HG02678 (cell line): ENCODE data around the gene TRIM14.
"Not testable (repeated sequence)": the region's sequence is repeated elsewhere in the genome, so short reads cannot be mapped to it uniquely, and the experiment has no call there.

Experiments used
- ATAC-seq: cut with Tn5 transposase; IDR thresholded peaks from one replicate; pipeline ENCODE4 v1.9.1; 2021; ENCODE audit warnings: mild to moderate bottlenecking, moderate library complexity; ENCODE audit not compliant: unreplicated experiment

TRIM14 gene

DNA sequence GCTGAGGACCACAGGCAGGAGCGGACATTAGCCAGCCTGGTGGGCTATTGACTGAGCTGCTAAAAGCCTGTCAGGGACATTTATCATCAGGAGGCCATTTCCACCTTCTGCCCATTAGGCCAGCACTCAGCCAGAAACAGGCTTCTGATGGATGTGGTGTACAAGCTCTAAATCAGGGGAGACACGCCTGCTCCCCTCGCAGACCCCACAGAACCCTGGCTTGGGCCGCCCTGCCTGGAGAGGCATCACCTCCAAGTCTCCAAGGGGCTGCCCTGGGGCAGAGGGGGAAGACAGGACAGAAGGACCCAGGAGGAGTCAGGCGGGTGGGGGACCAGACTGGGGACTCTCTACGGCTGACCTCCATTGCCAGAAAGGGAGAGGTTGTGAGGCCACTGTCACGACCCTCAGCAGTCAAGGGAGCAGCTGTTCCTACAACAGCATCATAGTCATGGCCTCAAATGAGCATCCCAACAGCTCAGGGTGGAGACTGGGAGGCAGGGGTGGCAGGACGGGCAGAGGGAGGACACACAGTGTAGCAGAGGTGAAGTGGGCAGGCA lies 24.0 kb upstream of the TRIM14 start:
- ATAC-seq: no peak

DNA sequence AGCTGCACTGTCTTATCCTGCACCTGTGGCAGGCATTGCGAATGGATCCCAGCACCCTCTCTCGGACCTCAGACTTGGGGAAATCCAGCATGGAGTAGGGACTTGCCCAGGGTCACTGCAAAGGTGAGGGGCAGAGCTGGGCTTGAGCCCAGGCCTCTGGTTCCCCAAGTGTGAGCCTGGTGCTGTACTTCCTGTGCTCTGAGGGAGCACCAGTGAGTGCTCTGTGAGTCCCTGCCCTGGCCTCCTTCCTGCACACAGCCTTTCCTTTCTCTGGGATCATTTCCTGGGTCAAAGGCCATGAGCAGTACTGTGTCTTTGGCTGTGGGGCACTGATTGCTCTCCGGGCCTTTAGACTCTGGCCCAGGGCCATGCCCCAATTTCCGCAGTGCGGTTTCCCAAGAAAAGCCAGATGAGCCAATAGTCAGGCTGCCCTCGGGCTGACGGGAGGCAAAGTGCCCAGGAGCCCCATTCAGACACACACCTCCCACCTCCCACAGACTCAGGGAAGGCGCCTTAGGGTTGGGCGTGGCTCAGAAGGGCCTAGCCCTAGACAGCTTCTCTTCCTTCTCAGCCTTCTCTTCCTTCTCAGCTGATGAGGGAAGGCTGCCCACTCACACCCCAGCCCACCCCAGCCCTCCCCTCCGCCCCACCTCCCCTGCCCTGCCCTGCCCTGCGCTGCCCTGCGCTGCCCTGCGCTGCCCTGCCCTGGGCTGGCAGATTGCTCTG lies 23.3 kb upstream of the TRIM14 start:
- ATAC-seq: no peak

DNA sequence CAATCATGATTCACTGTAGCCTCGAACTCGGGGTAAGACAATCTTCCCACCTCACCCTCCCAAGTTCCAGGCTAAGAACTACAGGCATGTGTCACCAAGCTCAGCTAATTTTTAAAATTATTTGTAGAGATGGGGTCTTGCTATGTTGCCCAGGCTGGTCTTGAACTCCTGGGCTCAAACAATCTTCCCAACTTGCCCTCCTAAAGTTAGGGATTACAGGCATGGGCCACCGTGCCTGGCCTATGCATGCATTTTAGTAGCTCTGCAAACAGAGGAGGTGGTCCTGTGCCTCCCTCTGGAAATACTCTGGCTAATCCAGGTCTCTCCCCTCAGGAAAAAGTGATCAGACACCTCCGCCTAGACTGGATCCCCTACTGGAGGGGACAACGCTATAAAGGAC lies 21.5 kb upstream of the TRIM14 start:
- ATAC-seq: no peak

DNA sequence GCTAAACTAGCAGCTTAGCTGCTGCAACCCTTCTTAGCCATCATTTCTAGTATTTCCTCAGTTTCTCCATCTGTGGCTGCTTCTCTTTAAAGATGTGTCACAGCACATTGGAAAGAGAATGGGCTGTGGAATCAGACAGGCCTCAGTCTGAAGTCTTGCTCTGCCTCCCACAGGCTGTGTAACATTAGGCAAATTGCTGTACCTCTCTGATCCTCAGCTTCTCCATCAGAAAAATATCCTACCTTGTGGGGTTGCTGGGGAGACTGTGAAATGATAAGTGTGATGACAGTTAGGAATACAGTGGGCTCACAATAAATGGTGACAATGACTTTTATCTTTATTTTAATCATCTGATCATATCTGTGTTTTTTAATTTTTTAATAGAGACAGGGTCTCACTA lies 17.5 kb upstream of the TRIM14 start:
- ATAC-seq: no peak

DNA sequence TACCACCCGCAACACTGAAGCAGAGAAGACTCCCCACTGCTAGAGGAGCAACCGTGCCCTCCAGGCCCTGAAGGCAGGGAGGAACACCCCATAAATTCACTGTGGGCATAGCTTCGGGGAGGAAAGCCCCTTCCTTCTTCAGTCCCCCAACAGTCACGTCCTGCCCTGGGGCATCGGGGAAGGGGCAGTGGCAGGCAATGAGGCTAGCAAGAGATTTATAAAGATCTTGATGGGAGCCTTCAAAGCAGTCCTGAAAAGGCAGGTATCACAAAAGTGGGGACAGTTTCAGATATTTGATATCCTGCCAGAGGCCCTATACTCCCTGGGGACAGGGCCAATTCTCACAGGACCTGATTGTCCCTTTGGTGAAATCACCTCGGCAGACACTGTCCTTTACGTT lies 16.9 kb upstream of the TRIM14 start:
- ATAC-seq: no peak

DNA sequence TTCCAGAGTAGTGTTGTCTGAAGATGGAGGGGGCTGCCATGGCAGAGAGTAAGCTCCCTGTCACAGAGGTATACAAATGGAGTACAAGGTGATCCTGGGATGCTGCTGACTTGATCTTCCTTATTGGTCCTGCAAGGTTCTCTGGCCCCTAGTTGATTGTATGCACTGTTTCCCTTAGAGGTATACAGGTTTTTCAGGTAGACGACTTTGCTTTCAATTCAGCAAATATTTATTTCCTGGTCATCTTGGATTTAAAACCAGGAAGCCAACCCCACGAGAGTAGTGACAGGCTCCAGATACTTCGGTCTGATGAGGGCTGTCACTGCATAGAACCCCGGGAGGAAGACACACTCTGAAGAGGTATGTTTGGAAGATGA lies 16.5 kb upstream of the TRIM14 start:
- no peak for ATAC-seq

DNA sequence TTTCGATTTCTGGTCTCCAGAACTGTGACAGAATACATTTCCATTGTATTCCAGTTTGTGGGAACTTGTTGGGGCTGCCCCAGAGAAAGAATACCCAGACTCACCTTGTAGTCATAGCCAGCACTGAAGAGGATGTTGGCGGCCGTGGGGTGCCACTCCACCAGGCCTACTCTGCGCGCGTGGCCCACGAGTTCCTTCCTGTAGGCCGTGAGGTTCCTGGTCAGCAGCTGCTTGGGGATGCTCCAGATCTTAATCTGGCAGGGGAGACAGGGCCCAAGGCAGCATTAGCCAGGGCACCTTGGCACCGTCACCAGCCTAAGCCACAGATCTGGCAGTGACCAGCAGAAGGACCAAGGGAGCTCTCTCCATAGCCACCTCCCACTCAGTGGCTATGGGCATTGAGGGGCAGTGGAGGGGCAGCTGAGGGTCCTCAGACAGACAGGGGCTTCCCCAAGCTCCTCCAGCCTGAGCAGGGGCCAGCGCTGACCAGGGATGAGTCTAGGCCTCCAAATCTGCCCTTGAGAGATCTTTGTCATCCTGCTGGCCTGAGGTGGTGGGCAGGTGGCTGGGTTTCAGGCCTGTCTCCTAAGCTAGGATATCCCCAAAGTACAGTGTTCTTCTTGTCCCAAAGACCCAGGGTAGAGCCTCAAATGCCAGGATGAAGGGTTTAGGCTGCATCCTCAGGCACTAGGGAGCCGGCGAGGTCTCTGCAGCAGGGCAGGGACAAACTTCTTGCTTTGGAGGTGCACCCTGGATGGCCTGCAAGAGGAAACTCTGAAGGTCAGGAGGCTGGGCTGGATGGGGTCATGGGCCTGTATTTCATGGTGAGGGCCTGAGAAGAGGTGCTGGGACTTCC lies 15.9 kb upstream of the TRIM14 start:
- ATAC-seq: no peak

DNA sequence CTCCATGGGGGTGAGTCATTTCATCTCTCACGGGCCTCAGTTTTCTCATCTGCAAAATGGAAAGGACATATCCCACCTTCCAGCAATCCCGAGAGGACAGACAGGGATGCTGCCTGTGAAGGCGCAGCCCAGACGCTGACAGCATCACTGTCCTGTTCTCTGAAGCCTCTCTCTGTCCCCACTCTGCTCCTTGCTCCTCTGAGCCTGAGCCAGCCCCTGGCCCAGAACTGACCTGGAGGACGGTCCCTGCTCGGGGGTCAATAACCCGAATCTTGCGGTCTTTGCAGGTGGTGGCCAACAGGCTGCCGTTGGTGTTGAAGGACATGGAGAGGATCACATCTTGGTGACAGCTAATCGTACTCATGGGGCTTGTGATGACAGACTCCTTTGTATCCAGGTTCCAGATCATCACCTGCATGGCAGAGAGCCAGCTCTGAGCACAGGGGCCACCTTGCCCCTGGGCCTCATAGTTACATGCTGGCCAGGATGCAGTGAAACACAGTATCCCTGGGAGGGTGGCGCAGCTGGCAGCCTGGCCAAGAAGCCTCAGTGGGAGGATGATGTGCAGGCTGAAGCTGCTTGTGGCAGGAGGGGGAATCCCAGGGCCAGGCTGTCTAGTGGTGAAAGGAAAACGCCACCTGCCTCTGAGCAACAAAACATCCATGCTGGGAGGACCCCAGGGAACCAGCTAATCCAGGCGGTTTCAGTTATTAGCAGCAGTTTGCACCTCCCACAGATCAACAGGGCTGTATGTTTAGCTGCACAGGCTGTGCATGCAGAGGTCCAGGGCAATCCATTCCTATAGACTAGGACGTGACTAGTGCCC lies 14.0 kb upstream of the TRIM14 start:
- ATAC-seq: no peak

DNA sequence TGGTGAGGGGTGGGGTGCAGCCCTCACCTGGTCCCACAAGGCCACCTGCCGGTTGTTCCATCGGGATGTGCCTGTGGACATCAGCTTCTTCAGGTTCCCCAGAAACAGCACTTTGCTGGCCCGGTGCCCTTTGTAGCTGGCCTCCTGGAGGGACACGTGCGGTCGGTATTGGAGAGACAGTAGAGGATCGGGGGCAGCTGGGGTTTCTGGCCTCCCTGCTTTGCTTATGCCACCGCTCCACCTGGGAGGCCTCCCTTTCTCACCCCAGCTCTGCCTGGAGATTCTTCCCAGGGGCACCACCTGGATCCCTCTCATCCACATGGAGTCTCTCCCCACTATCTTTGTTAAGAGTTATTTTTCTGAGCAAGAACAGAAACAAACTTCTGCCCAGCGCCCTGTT lies 13.1 kb upstream of the TRIM14 start:
- ATAC-seq: no peak

DNA sequence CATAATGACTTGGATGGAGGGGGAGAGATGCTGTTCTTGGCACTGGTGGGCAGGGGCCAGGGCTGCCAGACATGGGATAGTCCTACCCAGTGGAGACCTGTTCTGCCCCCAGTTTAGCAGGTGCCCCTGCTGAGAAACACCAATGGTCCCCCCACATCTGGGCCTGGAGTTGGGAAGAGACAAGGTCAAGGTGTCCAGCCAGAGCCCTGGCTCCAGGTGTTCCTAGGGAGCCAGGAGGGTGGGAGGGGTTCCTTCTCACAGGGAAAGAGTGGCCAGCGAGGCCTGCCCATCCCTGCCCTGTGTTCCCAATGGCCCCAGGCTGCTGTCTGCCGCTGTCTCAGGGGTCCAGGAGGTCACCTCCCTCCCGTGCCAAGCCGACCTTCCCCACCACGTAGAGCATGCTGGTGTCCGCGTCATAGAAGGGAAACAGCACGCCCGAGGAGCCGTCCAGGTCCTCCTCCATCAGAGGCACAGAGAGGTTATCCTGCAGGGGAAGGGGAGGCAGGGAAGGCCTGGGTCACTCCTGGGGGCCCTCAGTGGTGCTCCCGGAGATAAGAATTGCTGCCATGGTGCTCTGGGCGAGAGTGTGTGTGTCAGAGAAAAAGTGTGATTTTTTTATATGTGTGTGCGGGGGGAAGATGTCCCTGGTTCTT lies 11.7 kb upstream of the TRIM14 start:
- no peak for ATAC-seq

DNA sequence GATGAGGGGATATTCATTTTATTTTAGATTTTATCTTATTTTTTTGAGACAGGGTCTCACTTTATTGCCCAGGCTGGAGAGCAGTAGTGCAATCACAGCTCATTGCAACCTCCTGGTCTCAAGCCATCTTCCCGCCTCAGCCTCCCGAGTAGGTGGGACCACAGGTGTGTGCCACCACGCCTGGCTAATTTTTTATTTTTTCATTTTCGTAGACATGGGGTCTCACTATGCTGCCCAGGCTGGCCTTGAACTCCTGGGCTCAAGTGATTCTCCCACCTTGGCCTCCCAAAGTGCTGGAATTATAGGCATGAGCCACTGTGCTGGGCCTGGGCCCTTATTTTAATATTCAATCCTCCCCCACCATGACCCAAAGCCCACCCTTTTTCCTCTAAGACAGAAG lies 11.0 kb upstream of the TRIM14 start:
- ATAC-seq: not testable (repeated sequence)

DNA sequence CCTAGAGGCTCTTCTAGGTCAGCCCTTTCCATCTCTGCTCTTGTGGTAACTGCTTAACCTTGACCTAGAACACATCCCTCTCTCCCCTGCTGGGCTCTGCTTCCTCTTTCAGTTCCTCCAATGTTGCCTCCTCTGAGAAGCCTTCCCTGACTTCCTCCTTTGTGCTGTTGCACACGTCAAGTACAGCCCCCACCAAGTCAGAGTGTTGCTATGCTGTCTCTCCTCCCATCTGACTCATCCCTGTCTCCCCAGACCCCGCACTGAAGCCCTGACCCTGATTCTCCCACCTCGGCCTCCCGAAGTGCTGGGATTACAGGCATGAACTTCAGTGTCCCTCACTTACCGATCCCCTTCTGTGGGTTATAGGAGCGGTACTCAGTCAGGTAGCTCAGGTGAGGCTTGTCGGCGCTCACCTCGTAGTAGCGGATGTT lies 10.4 kb upstream of the TRIM14 start:
- ATAC-seq: no peak

DNA sequence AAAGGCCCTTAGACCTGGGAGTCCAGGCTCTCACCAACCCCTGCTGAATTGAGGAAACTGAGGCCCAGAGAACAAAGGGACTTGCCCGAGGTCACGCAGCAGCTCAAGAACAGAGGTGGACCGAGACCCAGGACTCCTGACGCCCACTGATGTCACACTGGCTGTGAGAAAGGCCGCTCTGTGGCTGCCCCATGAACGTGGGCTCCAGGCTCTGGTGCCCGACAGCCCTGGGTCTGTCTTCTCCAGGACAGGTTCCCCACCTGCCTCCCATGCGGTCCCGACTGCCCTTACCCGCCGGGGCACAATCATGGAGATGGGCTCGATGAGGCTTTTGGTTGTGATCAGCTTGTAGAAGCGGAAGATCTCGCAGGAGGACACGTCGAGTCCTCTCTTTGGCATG lies 9.3 kb upstream of the TRIM14 start:
- ATAC-seq: no peak

DNA sequence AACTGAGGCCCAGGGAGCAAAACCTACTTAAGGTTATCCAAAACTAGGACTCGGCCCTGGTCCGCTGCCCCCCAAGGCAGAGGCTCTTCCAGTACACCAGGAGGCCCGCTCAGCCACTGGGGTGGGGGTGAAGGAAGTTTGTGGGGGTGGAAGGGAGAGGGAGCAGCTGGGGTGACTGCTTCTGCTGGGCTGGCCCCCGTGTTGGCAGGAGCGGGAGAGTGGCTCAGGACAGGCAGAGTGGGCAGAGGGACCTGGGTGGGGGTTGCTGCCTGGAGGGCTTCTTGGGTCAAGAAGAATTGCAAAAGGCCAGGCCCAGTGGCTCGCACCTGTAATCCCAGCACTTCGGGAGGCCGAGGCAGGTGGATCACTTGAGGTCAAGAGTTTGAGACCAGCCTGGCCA lies 8.2 kb upstream of the TRIM14 start:
- no peak for ATAC-seq

DNA sequence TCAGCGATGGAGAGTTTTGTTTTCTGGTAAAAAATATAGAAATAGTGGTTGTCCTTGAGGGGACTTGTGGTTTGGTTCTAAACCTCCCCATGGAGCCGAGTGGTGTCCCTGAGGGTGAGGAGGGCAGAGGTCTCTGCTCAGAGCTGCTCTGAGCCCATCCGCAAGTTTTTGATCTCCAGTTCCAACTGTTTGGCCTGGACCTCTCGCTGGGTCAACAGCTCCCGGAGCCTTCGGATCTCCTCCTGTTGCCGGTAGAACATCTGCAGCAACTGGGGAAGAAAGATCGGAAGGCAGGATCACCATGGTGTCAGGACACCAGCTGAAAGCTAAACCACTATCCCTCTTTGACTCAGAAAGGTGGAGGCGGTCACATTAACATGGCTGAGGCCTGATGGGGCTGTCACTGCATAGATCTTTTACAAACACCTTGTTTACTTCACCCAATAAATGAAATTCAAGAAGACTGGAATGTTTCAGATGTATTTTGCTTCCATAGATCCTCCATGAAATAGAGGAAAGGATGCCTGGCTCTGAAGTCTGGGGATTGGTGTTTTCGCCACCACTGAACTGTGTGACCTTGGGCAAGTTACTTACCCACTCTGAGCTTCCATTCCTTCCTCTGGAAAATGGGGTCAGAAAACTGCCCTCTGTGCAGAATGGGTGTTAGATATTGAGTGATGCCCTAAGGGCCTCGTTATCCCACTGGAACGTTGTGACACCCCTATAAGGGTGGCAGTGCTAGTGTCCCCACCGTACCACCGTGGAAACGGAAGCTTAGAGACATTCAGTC lies 5.8 kb upstream of the TRIM14 start:
- no peak for ATAC-seq

DNA sequence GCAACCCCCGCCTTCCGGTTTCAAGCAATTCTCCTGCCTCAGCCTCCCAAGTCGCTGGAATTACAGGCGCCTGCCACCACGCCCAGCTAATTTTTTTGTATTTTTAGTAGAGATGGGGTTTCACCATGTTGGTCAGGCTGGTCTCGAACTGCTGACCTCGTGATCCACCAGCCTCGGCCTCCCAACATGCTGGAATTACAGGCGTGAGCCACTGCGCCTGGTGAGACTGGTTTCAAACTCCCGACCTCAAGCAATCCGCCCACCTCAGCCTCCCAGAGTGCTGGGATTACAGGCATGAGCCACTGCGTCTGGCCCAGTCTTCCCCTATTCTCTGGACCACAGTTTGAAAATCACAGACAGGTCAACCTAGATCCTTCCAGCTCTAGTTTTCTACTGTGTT lies 5.1 kb upstream of the TRIM14 start:
- ATAC-seq: not testable (repeated sequence)

DNA sequence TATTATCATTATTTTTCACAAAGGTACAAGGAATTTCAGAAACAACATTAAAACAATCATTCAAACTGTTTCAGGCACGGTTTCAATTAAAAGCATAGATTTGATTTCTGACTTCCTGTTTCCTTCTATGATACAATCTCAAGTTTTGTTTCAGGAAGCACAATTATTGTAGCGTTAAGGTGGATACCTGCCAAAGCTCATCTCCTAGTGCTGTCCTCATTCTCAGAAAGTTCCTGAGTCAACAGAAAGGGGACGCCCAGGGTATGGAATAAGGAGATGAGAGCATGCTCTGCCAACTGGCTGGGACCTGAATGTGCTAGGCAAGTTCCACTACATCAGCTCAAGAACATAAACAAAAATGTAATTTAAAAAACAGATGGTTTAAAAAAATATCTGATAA lies 2.0 kb upstream of the TRIM14 start:
- ATAC-seq: no peak

DNA sequence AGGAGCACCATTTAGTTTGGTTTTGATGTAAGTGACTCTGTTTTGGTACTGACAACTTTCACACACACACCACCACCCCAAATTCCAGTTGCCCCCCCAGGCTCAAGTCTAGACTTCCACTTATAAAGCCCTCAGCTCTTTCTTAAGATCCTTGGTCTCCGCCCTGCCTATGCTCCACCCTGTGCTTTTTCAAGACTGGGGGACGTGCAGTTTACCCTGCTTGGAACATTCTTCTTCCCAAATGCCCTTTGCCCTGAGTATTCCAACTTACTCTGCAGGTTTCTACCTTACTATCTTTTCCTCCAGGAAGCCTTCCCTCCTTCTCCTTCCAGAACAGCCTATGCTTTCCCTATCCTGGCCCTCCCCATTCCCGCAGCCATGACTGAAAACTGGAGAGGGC lies 1.5 kb upstream of the TRIM14 start:
- ATAC-seq: no peak

DNA sequence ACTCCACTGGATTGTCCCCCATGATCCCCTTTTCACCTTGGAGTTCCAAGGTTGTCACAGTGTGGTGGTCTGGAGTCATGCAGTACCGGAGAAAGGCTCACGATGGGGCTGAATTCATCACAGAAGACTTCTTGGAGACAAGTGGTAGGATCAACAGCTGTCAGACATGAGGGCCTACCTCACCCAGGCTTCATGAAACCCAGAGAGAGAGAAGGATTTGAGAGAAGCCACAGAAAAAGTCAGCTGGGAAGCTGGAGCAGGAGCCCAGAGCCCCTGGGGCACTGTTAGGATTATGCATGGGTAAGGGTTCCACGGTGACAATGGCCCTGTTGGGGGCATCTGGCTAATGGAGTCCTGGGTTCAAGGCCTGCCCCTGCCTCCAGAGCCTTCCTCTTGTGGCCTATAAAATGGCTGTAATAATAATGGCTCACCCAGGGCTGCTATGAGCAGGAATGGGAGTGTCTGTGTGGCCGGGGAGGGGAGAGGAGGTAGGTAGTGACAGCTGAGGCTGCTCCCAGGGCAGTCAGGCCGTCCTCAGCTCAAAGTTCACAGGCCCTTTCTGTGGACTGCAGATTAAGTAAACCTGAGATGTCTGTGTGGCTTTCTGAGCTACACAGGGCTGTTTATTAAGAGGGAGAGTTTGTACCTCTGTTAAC lies 910 bp downstream of the TRIM14 start:
- ATAC-seq: peak; percentile 42
